Measurements from ENCODE around the gene ENOX1.
"Not testable (repeated sequence)": the region's sequence is repeated elsewhere in the genome, so short reads cannot be mapped to it uniquely, and the experiment has no call there.

ENOX1 gene

GRCh38 chr13:43363156-43363953 is 423.4 kb downstream of the ENOX1 start:
- DNase-seq (ENCODE audit: low read depth in 1 of 2, low spot score in 1 of 2): no peak

DNA sequence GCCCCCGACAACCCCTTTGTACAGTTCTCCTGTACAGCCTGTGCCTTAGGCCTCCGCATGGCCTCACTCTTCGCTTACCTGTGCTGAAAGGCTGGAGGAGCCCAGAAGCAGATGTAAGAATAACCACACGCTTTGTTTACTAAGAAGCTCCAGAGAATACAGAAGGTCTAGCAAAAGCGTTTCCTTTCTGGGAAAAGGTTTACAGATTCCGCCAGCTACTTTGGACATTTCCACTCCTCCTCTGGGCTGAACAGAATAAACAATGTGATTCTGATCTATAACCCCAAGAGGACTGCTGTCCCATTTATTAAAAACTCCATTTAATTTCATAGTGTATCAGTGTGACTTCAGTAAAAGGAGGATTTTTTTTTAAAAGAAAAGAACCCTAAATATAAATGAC is 424.2 kb downstream of the ENOX1 start:
- DNase-seq (ENCODE audit: low read depth in 1 of 2, low spot score in 1 of 2): no peak

GRCh38 chr13:43360892-43361610 is 425.7 kb downstream of the ENOX1 start:
- no peak for DNase-seq (ENCODE audit: low read depth in 1 of 2, low spot score in 1 of 2)

DNA sequence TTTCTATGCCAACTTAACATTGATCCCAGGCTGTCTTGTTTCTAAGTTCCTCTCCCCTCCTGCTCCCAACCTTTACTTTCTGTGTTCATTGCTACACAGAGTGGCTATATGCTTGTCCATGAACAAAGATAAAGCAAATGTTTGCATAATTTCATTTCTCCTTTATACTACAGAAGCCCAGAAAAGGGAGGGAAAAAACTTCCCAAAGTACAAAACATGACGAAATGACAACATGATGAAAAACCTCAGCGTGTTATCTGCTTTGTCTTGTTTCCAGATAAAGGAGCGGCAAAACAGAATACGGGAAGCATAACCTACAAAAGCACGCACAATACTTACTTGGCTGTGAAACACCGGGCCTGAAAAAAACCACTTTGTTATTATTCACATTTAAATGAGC is 426.6 kb downstream of the ENOX1 start:
- DNase-seq (ENCODE audit: low read depth in 1 of 2, low spot score in 1 of 2): no peak

DNA sequence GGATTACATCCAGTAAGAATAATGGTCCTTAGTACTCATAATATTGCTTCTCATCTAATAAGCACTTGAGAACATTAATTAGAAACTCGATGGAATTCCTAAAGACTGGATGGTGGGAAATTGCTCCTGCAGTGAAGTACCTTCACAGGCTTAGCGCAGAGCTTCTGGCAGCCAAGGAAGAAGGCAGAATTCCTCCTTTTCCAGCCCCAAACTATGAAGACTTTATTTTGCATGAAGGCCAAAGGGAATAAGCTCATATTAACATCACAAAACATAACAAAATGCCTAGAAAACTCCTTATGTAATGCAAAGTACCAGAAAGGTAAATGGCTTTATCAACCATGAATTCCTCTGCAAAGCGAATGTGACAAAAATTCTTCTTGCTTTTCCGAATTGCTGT is 427.2 kb downstream of the ENOX1 start:
- DNase-seq (ENCODE audit: low read depth in 1 of 2, low spot score in 1 of 2): no peak

DNA sequence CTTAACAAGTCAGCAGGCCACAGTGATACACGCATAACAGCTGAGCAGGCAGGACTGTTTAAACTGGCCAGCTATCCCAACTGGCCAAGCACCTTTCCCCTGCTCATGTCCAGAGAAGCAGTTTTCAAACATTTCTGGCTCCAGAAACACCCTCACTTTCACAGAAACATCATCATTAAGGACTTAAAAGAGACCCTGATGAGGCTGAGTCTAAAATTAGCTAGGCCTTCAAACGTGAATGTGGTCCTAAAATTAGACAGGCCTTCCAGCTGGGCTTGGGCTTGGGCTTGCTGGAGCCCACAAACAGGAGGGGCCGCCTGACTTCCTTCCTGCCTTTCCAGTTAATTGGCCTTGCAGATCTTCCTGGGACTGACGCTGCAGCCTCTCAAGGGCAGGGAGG is 429.2 kb downstream of the ENOX1 start:
- DNase-seq (ENCODE audit: low read depth in 1 of 2, low spot score in 1 of 2): no peak

DNA sequence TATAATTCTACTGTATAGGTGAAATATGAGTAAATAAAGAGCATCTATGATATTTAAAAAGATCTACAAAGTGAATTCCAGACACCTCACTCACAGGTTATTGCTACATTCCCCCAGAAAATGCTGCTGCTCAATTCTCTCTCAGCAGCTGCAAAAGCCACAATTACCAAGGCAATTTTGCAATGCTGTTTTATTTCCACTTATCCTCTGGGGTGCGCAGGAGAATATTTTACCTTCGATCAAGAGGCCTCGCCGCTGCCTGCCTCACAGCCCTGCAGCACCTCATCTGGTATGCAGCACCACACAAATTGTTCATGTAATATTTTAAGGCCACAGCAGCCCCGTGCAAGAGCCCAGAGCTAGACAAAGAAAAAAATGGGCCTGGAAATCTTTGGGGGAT is 430.2 kb downstream of the ENOX1 start:
- DNase-seq (ENCODE audit: low read depth in 1 of 2, low spot score in 1 of 2): no peak

DNA sequence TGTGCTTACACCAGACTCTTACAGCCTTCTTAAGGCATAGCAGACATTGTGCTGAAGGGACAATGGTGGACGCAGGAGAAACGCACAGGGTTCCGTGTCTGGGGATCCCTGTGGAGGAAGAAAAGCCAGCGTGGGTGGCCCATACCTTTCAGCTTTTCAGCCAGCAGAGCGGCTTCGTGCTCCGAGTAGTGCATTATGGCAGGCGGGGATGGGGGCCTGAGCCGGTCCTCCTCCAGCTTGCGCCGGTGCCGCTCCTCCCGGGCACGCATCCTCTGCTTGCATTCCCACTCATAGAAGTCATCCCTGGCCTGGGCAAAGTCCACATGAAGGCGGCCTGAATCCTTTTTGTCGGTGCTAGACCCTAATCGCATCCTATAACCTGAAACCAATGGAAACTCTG is 431.0 kb downstream of the ENOX1 start:
- DNase-seq (ENCODE audit: low read depth in 1 of 2, low spot score in 1 of 2): no peak

- no peak for DNase-seq (ENCODE audit: low read depth in 1 of 2, low spot score in 1 of 2)
Observed at GRCh38 chr13:43354153-43354945, 432.4 kb downstream of the ENOX1 start.

DNA sequence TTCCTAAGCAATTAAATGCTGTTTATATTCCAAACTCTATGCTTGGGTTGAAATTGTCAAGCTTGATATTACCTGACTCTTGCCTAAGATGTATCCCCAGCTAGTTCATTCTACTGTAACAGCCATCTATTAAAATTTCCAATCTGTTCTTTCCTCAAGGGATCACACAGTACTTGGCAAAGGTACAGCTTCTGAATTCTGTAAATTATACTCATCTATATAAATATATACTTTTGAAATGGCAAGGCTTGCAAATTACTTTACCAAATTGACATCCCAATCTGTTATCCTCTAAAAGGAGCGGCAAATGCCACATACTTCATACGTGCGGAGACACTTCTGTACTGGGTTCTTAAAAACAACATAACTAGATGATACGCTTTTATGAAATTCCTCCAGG is 433.1 kb downstream of the ENOX1 start:
- no peak for DNase-seq (ENCODE audit: low read depth in 1 of 2, low spot score in 1 of 2)

DNA sequence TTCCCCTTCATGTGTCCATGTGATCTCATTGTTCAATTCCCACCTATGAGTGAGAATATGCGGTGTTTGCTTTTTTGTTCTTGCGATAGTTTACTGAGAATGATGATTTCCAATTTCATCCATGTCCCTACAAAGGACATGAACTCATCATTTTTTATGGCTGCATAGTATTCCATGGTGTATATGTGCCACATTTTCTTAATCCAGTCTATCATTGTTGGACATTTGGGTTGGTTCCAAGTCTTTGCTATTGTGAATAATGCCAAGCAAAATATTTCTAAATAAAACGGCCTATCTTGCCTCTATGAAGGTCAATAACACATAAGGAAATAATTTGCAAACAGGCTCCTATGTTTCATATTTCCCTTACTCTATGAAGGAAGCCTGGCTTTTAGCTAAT is 435.2 kb downstream of the ENOX1 start:
- not testable (repeated sequence) for DNase-seq (ENCODE audit: low read depth in 1 of 2, low spot score in 1 of 2)

DNA sequence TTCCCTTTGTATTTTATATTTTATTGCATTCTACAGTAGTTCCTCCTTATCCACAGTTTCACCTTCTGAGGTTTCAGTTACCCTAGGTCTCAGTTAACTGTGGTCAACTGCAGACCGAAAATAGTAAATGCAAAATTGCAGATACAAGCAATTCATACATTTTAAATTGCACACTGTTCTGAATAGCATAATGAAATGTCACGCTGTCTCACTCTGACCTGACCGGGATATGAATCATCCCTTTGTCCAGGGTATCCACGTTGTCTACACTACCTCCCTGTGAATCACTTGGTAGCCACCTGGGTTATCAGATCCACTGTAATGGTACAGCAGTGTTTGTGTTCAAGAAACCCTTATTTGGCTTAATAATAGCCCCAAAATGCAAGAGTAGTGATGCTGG is 438.4 kb downstream of the ENOX1 start:
- DNase-seq (ENCODE audit: low read depth in 1 of 2, low spot score in 1 of 2): no peak

- no peak for DNase-seq (ENCODE audit: low read depth in 1 of 2, low spot score in 1 of 2)
Observed at GRCh38 chr13:43347877-43348276, 438.9 kb downstream of the ENOX1 start.

GRCh38 chr13:43346427-43346826 is 440.3 kb downstream of the ENOX1 start:
- no peak for DNase-seq (ENCODE audit: low read depth in 1 of 2, low spot score in 1 of 2)

DNA sequence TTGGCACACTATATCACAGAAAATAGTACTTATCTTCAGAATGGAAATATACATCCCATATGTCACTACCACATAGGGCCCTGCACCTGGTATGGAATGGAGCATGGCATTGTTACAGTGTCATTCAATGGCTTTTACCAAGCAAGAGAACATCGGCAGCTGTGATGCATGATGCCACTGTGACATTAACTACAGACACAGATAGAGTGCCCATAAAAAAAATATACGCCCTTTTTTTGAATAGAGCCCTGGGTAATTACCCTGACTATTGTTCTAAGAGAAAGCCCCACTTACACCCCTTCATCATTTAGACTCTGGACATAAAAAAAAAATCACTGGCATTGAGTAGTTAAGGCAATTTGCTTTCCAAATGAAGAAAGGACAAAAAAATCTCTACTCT is 443.1 kb downstream of the ENOX1 start:
- DNase-seq (ENCODE audit: low read depth in 1 of 2, low spot score in 1 of 2): no peak

- DNase-seq (ENCODE audit: low read depth in 1 of 2, low spot score in 1 of 2): no peak
Observed at GRCh38 chr13:43339805-43340550, 446.8 kb downstream of the ENOX1 start.

GRCh38 chr13:43339145-43339804 is 447.5 kb downstream of the ENOX1 start:
- DNase-seq (ENCODE audit: low read depth in 1 of 2, low spot score in 1 of 2): no peak

- DNase-seq (ENCODE audit: low read depth in 1 of 2, low spot score in 1 of 2): no peak
Observed at GRCh38 chr13:43335764-43336163, 451.0 kb downstream of the ENOX1 start.

- no peak for DNase-seq (ENCODE audit: low read depth in 1 of 2, low spot score in 1 of 2)
Observed at GRCh38 chr13:43333176-43333575, 453.6 kb downstream of the ENOX1 start.

DNA sequence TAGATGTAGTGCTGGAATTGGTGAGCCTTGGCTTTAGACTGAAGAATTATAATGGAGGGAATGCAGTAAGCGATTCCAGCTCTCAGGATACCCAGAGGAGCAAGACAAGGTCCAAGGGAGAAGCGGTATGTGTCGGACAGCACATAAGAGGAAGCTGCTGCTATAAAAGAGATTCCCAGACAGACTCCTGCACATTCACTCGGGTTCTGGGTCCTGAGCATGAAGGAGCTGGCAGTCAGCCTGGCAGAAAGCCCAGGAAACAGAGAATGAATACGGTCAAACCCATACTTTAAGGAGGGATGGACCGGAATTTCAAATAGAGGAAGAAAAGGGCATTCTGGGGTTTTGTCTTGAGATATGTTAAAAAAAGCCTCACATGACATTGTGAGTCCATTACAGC is 455.1 kb downstream of the ENOX1 start:
- no peak for DNase-seq (ENCODE audit: low read depth in 1 of 2, low spot score in 1 of 2)

GRCh38 chr13:43329702-43330101 is 457.1 kb downstream of the ENOX1 start:
- no peak for DNase-seq (ENCODE audit: low read depth in 1 of 2, low spot score in 1 of 2)

All from stimulated activated CD4-positive, alpha-beta T cell treated with anti-CD3 and anti-CD28 coated beads, Interleukin-15, amount 100 ng/mL, for 1 hour (primary cell).